Left ventricle myocardium inferior (tissue), 1 donor: ENCODE measurements around the gene MMS22L. TPM values are rescaled to one million over a fixed set of nuclear protein-coding genes. Genes with fewer than 3 reads are reported as not detected.

Experiments
- DNase-seq: peaks from one replicate; pipeline ENCODE4 v3.0.0-alpha.2; 2020
- H3K27ac ChIP-seq: fragments of 200-600 bp; replicated peaks from 2 replicates; pipeline ENCODE4 v1.8.0; 2021
- H3K27me3 ChIP-seq: fragments of 200-600 bp; 2 replicates; pipeline ENCODE4 v1.8.0; 2021; ENCODE audit warnings: low read depth
- H3K36me3 ChIP-seq: fragments of 200-600 bp; 2 replicates; pipeline ENCODE4 v1.8.0; 2021
- H3K4me1 ChIP-seq: fragments of 200-600 bp; 2 replicates; pipeline ENCODE4 v1.8.0; 2021
- H3K4me3 ChIP-seq: fragments of 200-600 bp; 2 replicates; pipeline ENCODE4 v1.8.0; 2021; ENCODE audit warnings: mild to moderate bottlenecking, moderate library complexity
- H3K9me3 ChIP-seq: fragments of 200-600 bp; replicated peaks from 2 replicates; pipeline ENCODE4 v1.8.0; 2021
- intact Hi-C: fragments of 100-400 bp; cut with micrococcal nuclease; formaldehyde crosslinking; loops from one replicate; pipeline ENCODE4 v1.11.0; 2022
- total RNA-seq: library from RNA; stranded (reverse); fragmentation: NEBNext Ultra II Directional; extraction: Animal tissue kit (Norgen Biotek cat#: 25700); gene quantifications from one replicate; pipeline ENCODE4 v1.2.1, GENCODE V29; 2021
- TF ChIP-seq, protein P1 (sequence below): fragments of 200-600 bp; IDR thresholded peaks from 2 replicates; pipeline ENCODE4 v1.8.0; 2021; ENCODE audit warnings: antibody characterized with exemption, mild to moderate bottlenecking, borderline replicate concordance
- donor health status: DM: no; HTN: yes; CAD: no; lungs with severe emphysema.

The MMS22L gene
- total RNA-seq, 1 donor from 2014 or later = 1.9 TPM

DNA sequence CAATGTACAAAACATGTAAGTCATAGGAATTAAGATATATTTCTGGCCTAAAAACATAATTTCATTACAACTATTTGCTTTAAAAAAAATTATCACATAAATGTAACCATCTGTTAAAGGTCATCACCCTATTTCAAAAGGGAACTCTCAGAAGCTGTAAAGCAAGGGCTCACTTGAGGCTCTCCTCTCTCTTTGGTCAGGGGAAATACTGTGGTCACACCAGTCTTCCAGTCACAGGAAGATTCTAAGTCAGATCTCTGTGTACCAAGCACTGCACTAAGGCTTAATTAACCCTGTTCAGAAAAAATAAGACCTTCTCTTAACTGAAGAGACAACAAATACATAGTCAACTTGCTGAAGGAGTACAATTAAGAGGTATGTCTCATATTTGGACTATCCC, 75.6 kb downstream of the MMS22L start:
- no peak for DNase-seq
- H3K36me3 ChIP-seq = no peaks in the 10 kb centered on the region

DNA sequence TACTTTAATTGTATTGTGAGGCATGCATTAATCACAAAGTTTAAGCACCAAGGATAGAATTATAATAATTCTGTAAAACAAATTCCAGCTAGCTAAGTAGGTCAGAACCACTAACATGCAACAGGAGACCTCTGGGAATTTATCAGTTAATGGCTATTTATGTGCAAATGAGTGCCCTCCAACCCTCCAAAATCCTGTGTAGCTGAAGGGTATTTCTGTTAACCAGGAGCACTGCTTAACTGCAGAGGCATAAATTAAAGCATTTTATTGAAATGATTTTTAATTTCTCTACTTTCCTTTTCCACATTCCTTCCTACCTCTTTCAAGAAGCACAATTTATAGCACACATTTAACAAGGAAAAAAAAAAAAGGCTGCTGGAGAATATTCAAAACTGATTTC, 77.0 kb downstream of the MMS22L start:
- Histone ChIP-seq H3K27me3 (no peaks in the 10 kb centered on the region), H3K9me3 (no peaks in the 10 kb centered on the region), H3K4me1 (no peaks in the 10 kb centered on the region), H3K27ac (no peak overlapping the region), H3K4me3 (no peak overlapping the region), H3K36me3 (no peaks in the 10 kb centered on the region)
- TF ChIP-seq, protein P1, sequence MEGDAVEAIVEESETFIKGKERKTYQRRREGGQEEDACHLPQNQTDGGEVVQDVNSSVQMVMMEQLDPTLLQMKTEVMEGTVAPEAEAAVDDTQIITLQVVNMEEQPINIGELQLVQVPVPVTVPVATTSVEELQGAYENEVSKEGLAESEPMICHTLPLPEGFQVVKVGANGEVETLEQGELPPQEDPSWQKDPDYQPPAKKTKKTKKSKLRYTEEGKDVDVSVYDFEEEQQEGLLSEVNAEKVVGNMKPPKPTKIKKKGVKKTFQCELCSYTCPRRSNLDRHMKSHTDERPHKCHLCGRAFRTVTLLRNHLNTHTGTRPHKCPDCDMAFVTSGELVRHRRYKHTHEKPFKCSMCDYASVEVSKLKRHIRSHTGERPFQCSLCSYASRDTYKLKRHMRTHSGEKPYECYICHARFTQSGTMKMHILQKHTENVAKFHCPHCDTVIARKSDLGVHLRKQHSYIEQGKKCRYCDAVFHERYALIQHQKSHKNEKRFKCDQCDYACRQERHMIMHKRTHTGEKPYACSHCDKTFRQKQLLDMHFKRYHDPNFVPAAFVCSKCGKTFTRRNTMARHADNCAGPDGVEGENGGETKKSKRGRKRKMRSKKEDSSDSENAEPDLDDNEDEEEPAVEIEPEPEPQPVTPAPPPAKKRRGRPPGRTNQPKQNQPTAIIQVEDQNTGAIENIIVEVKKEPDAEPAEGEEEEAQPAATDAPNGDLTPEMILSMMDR = no peak
- DNase-seq = no peak
- intact Hi-C loops = no loop called here

More for the DNA sequence above, 75.6 kb downstream of the MMS22L start:
- intact Hi-C loops = no loop called here
- Histone ChIP-seq H3K9me3 (no peaks in the 10 kb centered on the region), H3K4me1 (no peaks in the 10 kb centered on the region), H3K27me3 (no peaks in the 10 kb centered on the region), H3K4me3 (no peak overlapping the region), H3K27ac (no peak overlapping the region)
- TF ChIP-seq, protein P1 = no peak

DNA sequence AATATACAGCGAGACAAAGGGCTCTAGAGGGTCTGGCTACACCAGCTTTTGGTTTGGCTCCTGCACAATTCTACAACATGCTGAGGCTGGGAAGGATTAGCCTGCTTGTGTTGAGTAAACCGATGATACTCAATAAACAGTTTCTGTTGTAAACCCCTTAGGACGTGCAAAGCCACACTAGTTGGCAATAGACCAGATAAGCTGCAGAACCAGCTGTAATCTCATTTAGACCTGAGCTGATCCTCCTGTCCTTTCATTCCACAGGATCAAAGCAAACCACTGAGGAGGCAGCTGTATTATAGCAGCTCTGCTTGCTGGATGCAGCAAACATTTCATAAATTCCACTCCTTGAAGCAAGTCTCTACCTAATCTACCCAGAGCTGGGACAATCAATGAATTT, 79.7 kb downstream of the MMS22L start:
- intact Hi-C loops = no loop called here
- TF ChIP-seq, protein P1 = no peak
- DNase-seq = no peak
- H3K27me3 ChIP-seq = no peaks in the 10 kb centered on the region
- H3K36me3 ChIP-seq = no peaks in the 10 kb centered on the region
- H3K4me3 ChIP-seq = no peak overlapping the region
- no peaks in the 10 kb centered on the region for H3K9me3 ChIP-seq
- H3K27ac ChIP-seq = no peak overlapping the region
- H3K4me1 ChIP-seq = no peaks in the 10 kb centered on the region

DNA sequence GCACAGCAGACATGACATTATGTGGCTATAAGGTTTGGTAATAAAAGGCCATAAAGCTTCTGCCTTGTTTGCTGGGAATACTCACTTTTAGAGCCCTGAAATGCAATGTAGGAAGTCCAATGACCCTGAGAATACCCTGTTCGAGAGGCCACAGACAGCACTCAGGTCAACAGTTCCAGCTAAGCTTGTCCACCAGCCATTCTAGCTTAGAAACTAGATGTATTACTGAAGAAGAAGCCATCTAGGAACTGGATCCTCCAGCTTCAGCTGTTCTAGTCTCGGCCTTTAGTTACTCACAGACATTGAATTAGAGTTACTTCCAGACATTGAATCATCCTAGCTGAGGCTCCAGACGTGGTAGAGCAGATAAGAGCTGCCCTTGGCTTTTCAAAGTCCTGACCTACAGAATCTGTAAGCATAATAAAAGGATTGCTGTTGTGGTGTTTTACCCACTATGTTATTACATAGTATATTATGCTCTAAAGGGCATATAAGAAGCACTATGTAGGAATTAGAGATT, 84.9 kb downstream of the MMS22L start:
- Histone ChIP-seq H3K4me3 (no peak overlapping the region), H3K36me3 (no peaks in the 10 kb centered on the region), H3K27me3 (no peaks in the 10 kb centered on the region), H3K4me1 (peaks cover 7% of the 10 kb centered on the region), H3K9me3 (no peaks in the 10 kb centered on the region), H3K27ac (no peak overlapping the region)
- TF ChIP-seq, protein P1 = no peak
- no peak for DNase-seq
- intact Hi-C loops = no loop called here

DNA sequence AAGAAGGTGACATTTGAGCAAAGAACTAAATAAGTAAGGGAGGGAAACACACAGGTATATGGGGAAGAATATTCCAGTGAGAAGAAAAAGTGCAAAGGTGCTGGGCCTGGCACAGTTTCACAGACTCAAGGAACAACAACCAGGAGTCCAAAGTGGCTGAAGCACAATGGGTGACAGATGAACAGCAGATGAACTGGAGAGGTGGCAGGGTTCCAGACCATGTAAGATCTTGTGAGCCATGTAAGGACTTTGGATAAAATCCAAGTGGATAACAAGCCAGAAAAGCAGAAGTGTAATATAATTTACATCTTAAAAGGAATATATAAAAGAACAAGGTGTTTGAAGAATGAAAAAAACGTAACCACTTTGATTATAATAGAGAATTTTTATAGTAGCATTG, 87.9 kb downstream of the MMS22L start:
- no peak overlapping the region for H3K27ac ChIP-seq
- H3K27me3 ChIP-seq = no peaks in the 10 kb centered on the region
- TF ChIP-seq, protein P1 = no peak
- DNase-seq = no peak
- H3K4me1 ChIP-seq = peaks cover 12% of the 10 kb centered on the region
- H3K36me3 ChIP-seq = no peaks in the 10 kb centered on the region
- intact Hi-C loops = no loop called here
- no peak overlapping the region for H3K4me3 ChIP-seq
- H3K9me3 ChIP-seq = no peaks in the 10 kb centered on the region

DNA sequence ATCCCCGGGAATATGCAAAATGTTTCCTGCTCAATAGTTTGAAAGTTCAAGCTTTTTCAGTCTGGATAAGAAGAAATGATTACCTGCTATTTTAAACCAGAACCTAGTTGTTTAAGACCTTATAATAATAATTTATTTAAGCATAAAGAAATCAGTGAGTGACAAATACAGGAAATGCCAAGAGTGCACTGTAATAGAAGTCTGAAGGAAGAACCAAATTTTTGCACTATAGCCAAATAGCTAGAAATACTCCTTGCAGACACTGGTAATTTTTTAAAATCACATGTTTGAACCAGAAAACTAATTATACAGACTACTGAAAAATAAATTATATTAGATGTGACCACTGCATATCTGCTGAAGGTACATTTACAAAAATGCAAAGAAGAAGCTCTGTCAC, 93.2 kb downstream of the MMS22L start:
- no peak overlapping the region for H3K27ac ChIP-seq
- no peaks in the 10 kb centered on the region for H3K36me3 ChIP-seq
- intact Hi-C loops = loop anchor here (5.0 kb wide), 1 partner anchor 203 kb away; no protein-coding TSS in a partner anchor
- no peaks in the 10 kb centered on the region for H3K9me3 ChIP-seq
- H3K4me3 ChIP-seq = no peak overlapping the region
- TF ChIP-seq, protein P1 = no peak
- H3K4me1 ChIP-seq = peaks cover 11% of the 10 kb centered on the region
- no peak for DNase-seq
- H3K27me3 ChIP-seq = no peaks in the 10 kb centered on the region
